GM19035 (cell line): ENCODE results near the gene STK32B.

Experiments
- ATAC-seq: cut with Tn5 transposase; IDR thresholded peaks from one replicate; pipeline ENCODE4 v1.9.1; 2021; ENCODE audit not compliant: unreplicated experiment

Gene STK32B

GRCh38 chr4:5503336-5503936 lies 452.2 kb downstream of the STK32B start:
- no peak for ATAC-seq

DNA sequence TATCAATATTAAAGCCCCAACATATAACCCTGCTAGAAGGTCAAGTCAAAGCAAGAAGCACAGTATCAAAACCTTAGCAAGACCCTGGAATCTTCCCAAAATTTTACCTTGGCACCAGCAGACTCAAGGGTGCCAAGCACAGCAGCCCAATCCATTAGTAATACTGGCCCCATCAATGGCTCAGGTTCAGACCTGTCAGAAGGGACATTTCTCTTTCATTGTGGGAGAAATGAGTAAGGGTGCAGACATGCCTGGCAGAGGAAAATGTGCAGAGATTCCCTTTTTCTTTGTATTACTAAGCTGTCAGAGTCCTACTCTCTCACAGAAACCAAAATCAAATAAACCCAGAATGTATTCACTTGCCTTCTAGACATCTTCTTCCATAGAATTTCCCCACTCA lies 453.2 kb downstream of the STK32B start:
- ATAC-seq, result no peak

GRCh38 chr4:5510504-5510903 lies 459.2 kb downstream of the STK32B start:
- ATAC-seq, result no peak

GRCh38 chr4:5511791-5512190 lies 460.5 kb downstream of the STK32B start:
- no peak for ATAC-seq

GRCh38 chr4:5515646-5516045 lies 464.4 kb downstream of the STK32B start:
- ATAC-seq, result no peak

- ATAC-seq, result no peak
Measured at GRCh38 chr4:5517372-5517771, 466.1 kb downstream of the STK32B start.

DNA sequence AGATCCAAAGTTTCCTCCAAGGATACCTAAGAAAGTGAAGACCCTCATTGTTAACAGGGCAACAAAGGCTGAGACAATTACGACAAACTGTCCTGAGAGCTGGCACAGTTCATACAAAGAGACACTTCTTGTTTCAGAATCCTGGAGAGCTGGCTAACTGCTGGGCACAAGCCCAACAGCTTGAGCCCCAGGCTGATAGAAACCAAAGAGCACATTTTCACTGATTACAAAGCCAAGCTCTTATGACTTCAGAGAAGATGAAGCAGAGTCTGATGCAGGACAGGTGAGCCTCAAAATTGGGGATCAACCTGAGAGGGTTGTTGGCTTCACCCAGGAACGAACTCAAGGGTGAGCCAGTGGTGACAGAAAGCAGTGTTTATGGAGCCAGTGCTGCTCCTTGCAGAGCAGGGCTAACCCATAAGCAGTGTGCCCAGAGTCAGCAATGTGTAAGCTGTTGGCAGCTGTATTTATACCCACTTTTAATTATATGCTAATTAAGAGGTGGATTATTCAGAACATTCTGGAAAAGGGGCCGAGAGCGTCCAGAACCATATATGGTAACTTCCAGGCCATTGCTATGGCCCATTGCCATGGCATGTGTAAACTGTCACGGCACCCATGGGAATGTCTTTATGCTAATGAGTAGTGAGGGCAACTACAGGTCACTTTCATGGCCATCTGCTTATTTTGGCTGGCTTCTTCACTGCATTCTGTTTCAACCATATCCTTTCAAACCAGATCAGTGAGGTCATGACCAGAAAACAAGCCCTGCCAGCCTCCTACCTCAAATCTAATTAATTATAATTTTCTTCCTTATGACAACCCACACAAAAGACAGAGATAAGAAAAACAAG lies 473.4 kb downstream of the STK32B start:
- ATAC-seq, result no peak

DNA sequence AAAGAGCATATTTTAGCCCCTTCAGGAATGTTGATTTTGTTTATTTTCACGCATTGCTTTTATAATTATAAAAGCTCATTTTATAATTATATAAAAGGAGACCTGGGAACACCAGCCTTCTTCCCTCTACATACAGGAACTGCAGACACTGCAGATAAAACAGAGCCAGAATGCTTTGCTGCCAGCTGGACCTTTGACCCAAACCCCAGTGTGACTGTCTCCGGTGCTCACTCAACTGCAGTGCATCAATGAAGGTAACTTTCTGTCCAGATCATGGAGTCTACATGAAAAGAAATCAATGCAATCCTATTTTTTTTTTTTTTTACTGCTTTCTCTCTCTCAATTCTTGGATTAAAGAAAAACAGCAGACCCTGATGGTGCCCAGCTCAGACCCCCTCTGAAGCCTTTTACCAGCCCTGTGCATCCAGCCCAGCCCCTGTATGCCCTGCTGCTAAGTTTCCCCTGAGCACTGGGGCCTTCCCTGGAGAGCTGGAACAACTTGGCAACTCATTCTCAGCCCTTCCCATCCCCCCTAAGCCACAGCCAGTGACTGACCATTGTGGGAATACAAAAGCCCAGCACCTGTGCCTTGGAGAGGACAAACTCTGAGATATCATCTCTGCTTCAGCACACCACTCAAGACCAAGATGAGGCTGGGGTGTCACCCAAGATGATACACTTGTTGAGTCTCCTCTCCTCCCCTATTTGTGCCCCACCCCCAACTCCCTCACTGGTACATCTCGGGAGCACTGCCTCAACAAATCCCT lies 475.0 kb downstream of the STK32B start:
- no peak for ATAC-seq

DNA sequence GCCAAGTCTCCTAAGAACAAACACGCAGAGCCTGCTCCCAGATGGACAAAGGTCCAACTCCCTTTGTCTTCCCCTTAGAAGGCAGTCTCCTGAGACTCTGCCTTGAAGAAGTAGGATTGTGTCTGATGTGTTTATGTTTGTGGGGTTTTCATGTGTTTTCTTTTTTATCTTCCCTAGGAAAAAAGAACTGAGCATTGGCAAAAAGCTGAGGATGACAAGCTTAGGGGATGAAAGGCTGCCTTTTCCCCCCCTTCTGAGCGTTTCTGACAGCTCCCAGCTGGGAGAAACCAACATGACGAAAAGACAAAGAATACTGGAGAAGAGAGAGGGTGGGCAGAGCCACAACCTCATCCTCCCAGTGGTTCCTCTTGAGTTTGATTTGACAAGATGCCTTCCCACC lies 475.9 kb downstream of the STK32B start:
- no peak for ATAC-seq

- no peak for ATAC-seq
Measured at GRCh38 chr4:5528031-5528436, 476.8 kb downstream of the STK32B start.

- ATAC-seq, result no peak
Measured at GRCh38 chr4:5532100-5532499, 480.8 kb downstream of the STK32B start.

- no peak for ATAC-seq
Measured at GRCh38 chr4:5539584-5539983, 488.3 kb downstream of the STK32B start.

DNA sequence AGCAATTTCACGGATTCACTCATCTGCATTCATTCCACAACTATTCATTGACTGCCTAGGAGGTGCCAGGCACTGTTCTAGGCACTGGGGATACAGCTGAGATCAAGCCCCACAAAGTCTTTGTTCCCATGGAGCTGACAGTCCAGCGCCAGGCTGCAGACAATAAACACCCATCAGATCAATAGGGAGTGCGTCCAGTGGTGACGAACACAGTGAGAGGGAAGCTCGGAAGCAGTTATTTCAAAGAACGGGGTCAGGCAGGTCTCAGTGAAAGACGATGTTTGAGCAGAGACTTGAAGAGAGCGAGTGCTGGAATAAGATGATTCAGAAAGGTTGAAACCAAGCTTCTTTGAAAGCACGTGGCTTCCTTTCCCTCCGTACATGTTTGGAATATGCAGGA lies 489.9 kb downstream of the STK32B start:
- ATAC-seq, result no peak

- no peak for ATAC-seq
Measured at GRCh38 chr4:5543681-5544080, 492.4 kb downstream of the STK32B start.

DNA sequence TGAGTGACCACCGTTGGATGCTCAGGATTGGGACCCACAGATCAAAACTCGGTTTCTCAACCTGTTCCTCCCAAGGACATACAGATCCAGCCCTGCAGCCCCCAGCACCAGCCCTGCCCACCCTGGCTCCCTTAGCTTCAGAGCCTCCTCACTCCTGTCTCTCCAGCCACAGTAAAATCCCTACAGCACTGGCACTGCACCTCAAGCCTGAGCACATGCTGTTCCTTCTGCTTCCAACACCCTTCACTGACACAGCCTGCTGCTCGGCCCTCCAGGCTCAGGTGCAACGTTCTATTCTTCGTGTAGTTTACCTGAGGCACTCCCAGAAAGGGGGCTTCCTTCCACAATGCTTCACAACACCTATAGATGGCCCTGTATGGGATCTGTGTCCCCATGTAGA lies 493.5 kb downstream of the STK32B start:
- ATAC-seq, result no peak

- ATAC-seq, result no peak
Measured at GRCh38 chr4:5545271-5545670, 494.0 kb downstream of the STK32B start.

- no peak for ATAC-seq
Measured at GRCh38 chr4:5547651-5548249, 496.5 kb downstream of the STK32B start.
